ENCODE results near the gene STH.

Gene STH

GRCh38 chr17:45985447-45985846, 13.6 kb upstream of the STH start:
- no peak for DNase-seq (ENCODE audit: low read depth in 2 of 2)

GRCh38 chr17:45986056-45986455, 13.0 kb upstream of the STH start:
- DNase-seq (ENCODE audit: low read depth in 2 of 2) = no peak

- no peak for DNase-seq (ENCODE audit: low read depth in 2 of 2)
Measured at GRCh38 chr17:45987706-45988105, 11.3 kb upstream of the STH start.

GRCh38 chr17:45989759-45990158, 9.3 kb upstream of the STH start:
- no peak for DNase-seq (ENCODE audit: low read depth in 2 of 2)

- DNase-seq (ENCODE audit: low read depth in 2 of 2) = no peak
Measured at GRCh38 chr17:45990886-45991285, 8.2 kb upstream of the STH start.

- no peak for DNase-seq (ENCODE audit: low read depth in 2 of 2)
Measured at GRCh38 chr17:45991341-45991740, 7.7 kb upstream of the STH start.

- no peak for DNase-seq (ENCODE audit: low read depth in 2 of 2)
Measured at GRCh38 chr17:45992175-45992574, 6.9 kb upstream of the STH start.

GRCh38 chr17:45992904-45993303, 6.1 kb upstream of the STH start:
- no peak for DNase-seq (ENCODE audit: low read depth in 2 of 2)

- no peak for DNase-seq (ENCODE audit: low read depth in 2 of 2)
Measured at GRCh38 chr17:45993962-45994627, 5.0 kb upstream of the STH start.

GRCh38 chr17:45994987-45995386, 4.1 kb upstream of the STH start:
- no peak for DNase-seq (ENCODE audit: low read depth in 2 of 2)

- DNase-seq (ENCODE audit: low read depth in 2 of 2) = no peak
Measured at GRCh38 chr17:45995627-45996270, 3.3 kb upstream of the STH start.

- DNase-seq (ENCODE audit: low read depth in 2 of 2) = no peak
Measured at GRCh38 chr17:45996282-45996937, 2.6 kb upstream of the STH start.

- no peak for DNase-seq (ENCODE audit: low read depth in 2 of 2)
Measured at GRCh38 chr17:45997166-45997565, 1.9 kb upstream of the STH start.

GRCh38 chr17:45997624-45998023, 1.4 kb upstream of the STH start:
- DNase-seq (ENCODE audit: low read depth in 2 of 2) = no peak

- DNase-seq (ENCODE audit: low read depth in 2 of 2) = no peak
Measured at GRCh38 chr17:45999900-46000290, 845 bp downstream of the STH start.

GRCh38 chr17:46000292-46000691, 1.2 kb downstream of the STH start:
- DNase-seq (ENCODE audit: low read depth in 2 of 2) = no peak

- DNase-seq (ENCODE audit: low read depth in 2 of 2) = no peak
Measured at GRCh38 chr17:46000757-46001156, 1.7 kb downstream of the STH start.

- DNase-seq (ENCODE audit: low read depth in 2 of 2) = no peak
Measured at GRCh38 chr17:46001390-46002310, 2.6 kb downstream of the STH start.

- peak; percentile 65 to 66 for DNase-seq (ENCODE audit: low read depth in 2 of 2)
Measured at GRCh38 chr17:46002311-46002972, 3.4 kb downstream of the STH start.

- DNase-seq (ENCODE audit: low read depth in 2 of 2) = no peak
Measured at GRCh38 chr17:46002973-46003316, 3.9 kb downstream of the STH start.

GRCh38 chr17:46003907-46004748, 5.1 kb downstream of the STH start:
- DNase-seq (ENCODE audit: low read depth in 2 of 2) = no peak
